GM12878 (cell line): ENCODE data around the gene HORMAD2. TPM values are rescaled to one million over a fixed set of nuclear protein-coding genes. Genes with fewer than 3 reads are reported as not detected.

Experiments used
- ATAC-seq: fragments of 200-7000 bp; cut with Tn5 transposase; 3 replicates; pipeline ENCODE4 v1.9.1; 2020; ENCODE audit warnings: mild to moderate bottlenecking, moderate library complexity
- BruUV-seq: library from RNA; stranded (reverse); fragments of 400-500 nt; replicated peaks from 2 replicates; lab custom pipeline; 2021; lab: Mats Ljungman, UMichigan
- CTCF ChIA-PET: fragments of 300-600 bp; sonication (Branson Sonifier 250); formaldehyde crosslinking; extraction: SDS; loops from one replicate; lab custom pipeline; 2021; ENCODE audit warnings: inconsistent platforms; lab: Yijun Ruan, JAX
- POLR2A ChIA-PET: fragments of 350-600 bp; formaldehyde crosslinking; extraction: SDS; loops from one replicate; lab custom pipeline; 2021; ENCODE audit warnings: inconsistent platforms; lab: Charles Lee
- RAD21 ChIA-PET: fragments of 300-600 bp; sonication (Branson Sonifier 250); formaldehyde crosslinking; loops from one replicate; lab custom pipeline; 2023; ENCODE audit warnings: antibody characterized with exemption; ENCODE audit not compliant: unreplicated experiment; lab: Charles Lee
- SMC1A ChIA-PET: fragments of 300-600 bp; sonication (Branson Sonifier 250); formaldehyde crosslinking; loops from one replicate; lab custom pipeline; 2023; ENCODE audit not compliant: unreplicated experiment, uncharacterized antibody; lab: Charles Lee
- DNase-seq: peaks from one replicate; pipeline ENCODE4 v3.0.0-alpha.2; 2011; ENCODE audit warnings: low read depth, low spot score
- FAIRE-seq: peaks from 3 replicates; lab custom pipeline; 2011; peaks lifted over from hg19 to GRCh38; lab: Jason Lieb, UNC
- H2AFZ ChIP-seq: 2 replicates; pipeline ENCODE4 v1.6.0; 2011; ENCODE audit warnings: low read depth, low read length, control low read depth; ENCODE audit not compliant: control insufficient read depth
- H3K27ac ChIP-seq: 2 replicates; pipeline ENCODE4 v1.5.1; 2011; ENCODE audit warnings: control low read depth; ENCODE audit not compliant: control insufficient read depth, insufficient read depth
- H3K27me3 ChIP-seq, 2 experiments: replicated peaks in 1 of 2; 2 replicates each; pipeline versions ENCODE4 v1.6.0 to v1.6.1; 2011; ENCODE audit warnings: low read length in 1 of 2; ENCODE audit not compliant: control insufficient read depth in 2 of 2, insufficient read depth in 2 of 2
- H3K36me3 ChIP-seq, 2 experiments: 2 replicates each; pipeline ENCODE4 v1.5.1; 2011; ENCODE audit warnings: low read length in 1 of 2; ENCODE audit not compliant: control insufficient read depth in 2 of 2, insufficient read depth in 2 of 2
- H3K4me1 ChIP-seq: 2 replicates; pipeline ENCODE4 v1.6.1; 2011; ENCODE audit warnings: mild to moderate bottlenecking, low read length, moderate library complexity, mixed read lengths; ENCODE audit not compliant: control insufficient read depth, insufficient read depth
- H3K4me2 ChIP-seq: 2 replicates; pipeline ENCODE4 v1.6.0; 2011; ENCODE audit warnings: control low read depth; ENCODE audit not compliant: control insufficient read depth, insufficient read depth
- H3K4me3 ChIP-seq: fragments of 200-600 bp; sonication (generic); 2 replicates; pipeline ENCODE4 v1.5.1; 2016
- H3K79me2 ChIP-seq: 2 replicates; pipeline ENCODE4 v1.6.0; 2011; ENCODE audit warnings: low read length; ENCODE audit not compliant: control insufficient read depth, insufficient read depth
- H3K9ac ChIP-seq: 2 replicates; pipeline ENCODE4 v1.8.0; 2011; ENCODE audit warnings: low read length, control low read depth, mixed read lengths; ENCODE audit not compliant: control insufficient read depth, insufficient read depth
- H3K9me3 ChIP-seq: replicated peaks from 3 replicates; pipeline ENCODE4 v1.5.1; 2011; ENCODE audit warnings: mild to moderate bottlenecking, low read length; ENCODE audit not compliant: control insufficient read depth, insufficient read depth
- H4K20me1 ChIP-seq: 2 replicates; pipeline ENCODE4 v1.6.0; 2011; ENCODE audit not compliant: control insufficient read depth, insufficient read depth
- BRCA1 ChIP-seq: IDR thresholded peaks from 2 replicates; pipeline ENCODE4 v1.6.1; 2011; ENCODE audit warnings: low read depth, low read length, improper control_type of control experiment
- CEBPB ChIP-seq, 2 experiments: fragments of 150-350 bp in 1 of 2; IDR thresholded peaks; 2 replicates each; pipeline ENCODE4 v1.6.1; 2012 to 2014; ENCODE audit warnings: low read depth in 2 of 2, low read length in 2 of 2, borderline replicate concordance in 1 of 2, inconsistent platforms in 1 of 2
- HSF1 ChIP-seq: fragments of 150-350 bp; IDR thresholded peaks from 2 replicates; pipeline ENCODE4 v1.6.1; 2014; ENCODE audit warnings: mild to moderate bottlenecking, low read depth, low read length
- JUNB ChIP-seq: IDR thresholded peaks from 2 replicates; pipeline ENCODE4 v1.6.1; 2016; ENCODE audit warnings: antibody characterized with exemption, mild to moderate bottlenecking
- LARP7 ChIP-seq: fragments of 450-650 bp; IDR thresholded peaks from 2 replicates; pipeline ENCODE4 v1.6.1; 2017; ENCODE audit warnings: mild to moderate bottlenecking
- RUNX3 ChIP-seq: IDR thresholded peaks from 2 replicates; pipeline ENCODE4 v1.6.1; 2012; ENCODE audit warnings: low read length, inconsistent platforms
- SIX5 ChIP-seq: IDR thresholded peaks from 2 replicates; pipeline ENCODE4 v1.6.1; 2011; ENCODE audit warnings: mild to moderate bottlenecking, low read depth, low read length, moderate library complexity; ENCODE audit not compliant: severe bottlenecking
- SMAD5 ChIP-seq: IDR thresholded peaks from 2 replicates; pipeline ENCODE4 v1.6.1; 2016; ENCODE audit warnings: antibody characterized with exemption, low read depth
- TCF3 ChIP-seq: IDR thresholded peaks from 2 replicates; pipeline ENCODE4 v1.6.1; 2012; ENCODE audit warnings: low read depth, mild to moderate bottlenecking, low read length, borderline replicate concordance; ENCODE audit not compliant: insufficient read depth
- ZNF622 ChIP-seq: fragments of 450-650 bp; IDR thresholded peaks from 2 replicates; pipeline ENCODE4 v1.6.1; 2017; ENCODE audit warnings: mild to moderate bottlenecking, inconsistent platforms
- WGBS: methylation state at CpG from one replicate; pipeline ENCODE4 v1.1.6; 2016; ENCODE audit warnings: low lambda C conversion rate; ENCODE audit not compliant: insufficient replicate concordance, insufficient coverage; ENCODE audit errors: missing lambda C conversion rate; 5-methylcytosine and 5-hydroxymethylcytosine counted together
- in situ Hi-C: fragments of 300-500 bp; cut with MboI; formaldehyde crosslinking; loops from 9 replicates; pipeline ENCODE4 v1.14.3; 2018; ENCODE audit warnings: mixed read lengths
- intact Hi-C: fragments of 100-400 bp; cut with micrococcal nuclease; formaldehyde crosslinking; loops from one replicate; pipeline ENCODE4 v1.14.2; 2022; ENCODE audit not compliant: unreplicated experiment
- polyA plus RNA-seq, 11 experiments: library from polyadenylated mRNA; depleted of rRNA in 4 of 11; unstranded in 6 of 11; stranded (reverse) in 5 of 11; fragments of >200 nt; fragmentation: Nextera tagmentation in 4 of 11; fragmentation: Illumina TruSeq in 1 of 11; extraction: Ambion mirVana in 4 of 11; extraction: Trizol in 1 of 11; gene quantifications; 1 replicate in 1 of 11; 2 replicates in 10 of 11; pipeline versions ENCODE4 v1.2.1 to v1.2.3, GENCODE V29; 2011 to 2016; ENCODE audit warnings: inconsistent platforms in 2 of 11, missing spikeins in 2 of 11, low read depth in 1 of 11
- total RNA-seq, 4 experiments: library from RNA; depleted of rRNA in 3 of 4; stranded (reverse); fragments of >200 nt in 3 of 4; fragmentation: Illumina TruSeq in 1 of 4; extraction: Trizol in 1 of 4; gene quantifications; 2 replicates each; pipeline versions ENCODE4 v1.2.1 to v1.2.3, GENCODE V29; 2013 to 2021
- TF ChIP-seq, protein P1 (sequence below): fragments of 450-650 bp; IDR thresholded peaks from 2 replicates; pipeline ENCODE4 v1.6.1; 2017; ENCODE audit warnings: mild to moderate bottlenecking
- TF ChIP-seq, protein P2 (sequence below): fragments of 450-650 bp; IDR thresholded peaks from 2 replicates; pipeline ENCODE4 v1.6.1; 2016; ENCODE audit warnings: mild to moderate bottlenecking
- TF ChIP-seq, protein P3 (sequence below): fragments of 450-650 bp; formaldehyde crosslinking; IDR thresholded peaks from 2 replicates; pipeline ENCODE4 v1.5.0; 2022; ENCODE audit warnings: mild to moderate bottlenecking, missing genetic modification characterization

The HORMAD2 gene
- total and polyA plus RNA-seq, 10 of the 15 experiments (the other 5 are each of a cell fraction or from before 2014, with no cell fraction given): 0.07 to 0.13 TPM; not detected in 8

- FAIRE-seq: no peak
- WGBS: 55% methylated on average over 9 of the region's 9 CpGs
- Histone ChIP-seq H4K20me1 (no peaks in the 10 kb centered on the region), H3K4me3 (no peak overlapping the region), H3K9me3 (no peaks in the 10 kb centered on the region), H3K4me2 (no peak overlapping the region), H3K4me1 (0 out of 2 replicates have a peak, but pooled peaks cover 4% of the 10 kb centered on the region), H3K9ac (no peak overlapping the region), H3K27ac (no peak overlapping the region), H3K27me3 (no peaks in the 10 kb centered on the region), H3K79me2 (no peaks in the 10 kb centered on the region), H2AFZ (no peak overlapping the region), H3K36me3 (no peaks in the 10 kb centered on the region)
- RAD21 ChIA-PET: no interaction called here
- intact Hi-C loops: no loop called here
- CTCF ChIA-PET: interaction anchor here (1.3 kb wide), 1 partner anchor 53 kb away, joined by 4 read pairs; no protein-coding TSS in a partner anchor
- POLR2A ChIA-PET: no interaction called here
- DNase-seq: no peak
- no TSS peak for BruUV-seq
- in situ Hi-C loops: no loop called here
- ATAC-seq: no peak
- SMC1A ChIA-PET: interaction anchor here (0.7 kb wide), 1 partner anchor 31 kb away, joined by 3 read pairs; no protein-coding TSS in a partner anchor
- TF ChIP-seq SMAD5 (no peak), LARP7 (no peak), ZNF622 (no peak), HSF1 (no peak), SIX5 (no peak), RUNX3 (no peak), JUNB (no peak), BRCA1 (no peak), TCF3 (no peak), CEBPB (IDR thresholded peaks at IDR 0.05; ENCODE audit: borderline replicate concordance in 1 of 2, low read depth in 2 of 2, low read length in 2 of 2) (no peak)
- TF ChIP-seq, protein P1, sequence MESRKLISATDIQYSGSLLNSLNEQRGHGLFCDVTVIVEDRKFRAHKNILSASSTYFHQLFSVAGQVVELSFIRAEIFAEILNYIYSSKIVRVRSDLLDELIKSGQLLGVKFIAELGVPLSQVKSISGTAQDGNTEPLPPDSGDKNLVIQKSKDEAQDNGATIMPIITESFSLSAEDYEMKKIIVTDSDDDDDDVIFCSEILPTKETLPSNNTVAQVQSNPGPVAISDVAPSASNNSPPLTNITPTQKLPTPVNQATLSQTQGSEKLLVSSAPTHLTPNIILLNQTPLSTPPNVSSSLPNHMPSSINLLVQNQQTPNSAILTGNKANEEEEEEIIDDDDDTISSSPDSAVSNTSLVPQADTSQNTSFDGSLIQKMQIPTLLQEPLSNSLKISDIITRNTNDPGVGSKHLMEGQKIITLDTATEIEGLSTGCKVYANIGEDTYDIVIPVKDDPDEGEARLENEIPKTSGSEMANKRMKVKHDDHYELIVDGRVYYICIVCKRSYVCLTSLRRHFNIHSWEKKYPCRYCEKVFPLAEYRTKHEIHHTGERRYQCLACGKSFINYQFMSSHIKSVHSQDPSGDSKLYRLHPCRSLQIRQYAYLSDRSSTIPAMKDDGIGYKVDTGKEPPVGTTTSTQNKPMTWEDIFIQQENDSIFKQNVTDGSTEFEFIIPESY: no peak
- TF ChIP-seq, protein P2, sequence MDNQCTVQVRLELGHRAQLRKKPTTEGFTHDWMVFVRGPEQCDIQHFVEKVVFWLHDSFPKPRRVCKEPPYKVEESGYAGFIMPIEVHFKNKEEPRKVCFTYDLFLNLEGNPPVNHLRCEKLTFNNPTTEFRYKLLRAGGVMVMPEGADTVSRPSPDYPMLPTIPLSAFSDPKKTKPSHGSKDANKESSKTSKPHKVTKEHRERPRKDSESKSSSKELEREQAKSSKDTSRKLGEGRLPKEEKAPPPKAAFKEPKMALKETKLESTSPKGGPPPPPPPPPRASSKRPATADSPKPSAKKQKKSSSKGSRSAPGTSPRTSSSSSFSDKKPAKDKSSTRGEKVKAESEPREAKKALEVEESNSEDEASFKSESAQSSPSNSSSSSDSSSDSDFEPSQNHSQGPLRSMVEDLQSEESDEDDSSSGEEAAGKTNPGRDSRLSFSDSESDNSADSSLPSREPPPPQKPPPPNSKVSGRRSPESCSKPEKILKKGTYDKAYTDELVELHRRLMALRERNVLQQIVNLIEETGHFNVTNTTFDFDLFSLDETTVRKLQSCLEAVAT: no peak
- TF ChIP-seq, protein P3, sequence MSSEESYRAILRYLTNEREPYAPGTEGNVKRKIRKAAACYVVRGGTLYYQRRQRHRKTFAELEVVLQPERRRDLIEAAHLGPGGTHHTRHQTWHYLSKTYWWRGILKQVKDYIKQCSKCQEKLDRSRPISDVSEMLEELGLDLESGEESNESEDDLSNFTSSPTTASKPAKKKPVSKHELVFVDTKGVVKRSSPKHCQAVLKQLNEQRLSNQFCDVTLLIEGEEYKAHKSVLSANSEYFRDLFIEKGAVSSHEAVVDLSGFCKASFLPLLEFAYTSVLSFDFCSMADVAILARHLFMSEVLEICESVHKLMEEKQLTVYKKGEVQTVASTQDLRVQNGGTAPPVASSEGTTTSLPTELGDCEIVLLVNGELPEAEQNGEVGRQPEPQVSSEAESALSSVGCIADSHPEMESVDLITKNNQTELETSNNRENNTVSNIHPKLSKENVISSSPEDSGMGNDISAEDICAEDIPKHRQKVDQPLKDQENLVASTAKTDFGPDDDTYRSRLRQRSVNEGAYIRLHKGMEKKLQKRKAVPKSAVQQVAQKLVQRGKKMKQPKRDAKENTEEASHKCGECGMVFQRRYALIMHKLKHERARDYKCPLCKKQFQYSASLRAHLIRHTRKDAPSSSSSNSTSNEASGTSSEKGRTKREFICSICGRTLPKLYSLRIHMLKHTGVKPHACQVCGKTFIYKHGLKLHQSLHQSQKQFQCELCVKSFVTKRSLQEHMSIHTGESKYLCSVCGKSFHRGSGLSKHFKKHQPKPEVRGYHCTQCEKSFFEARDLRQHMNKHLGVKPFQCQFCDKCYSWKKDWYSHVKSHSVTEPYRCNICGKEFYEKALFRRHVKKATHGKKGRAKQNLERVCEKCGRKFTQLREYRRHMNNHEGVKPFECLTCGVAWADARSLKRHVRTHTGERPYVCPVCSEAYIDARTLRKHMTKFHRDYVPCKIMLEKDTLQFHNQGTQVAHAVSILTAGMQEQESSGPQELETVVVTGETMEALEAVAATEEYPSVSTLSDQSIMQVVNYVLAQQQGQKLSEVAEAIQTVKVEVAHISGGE (CRISPR knock-in tag): no peak
These were observed 122.3 kb downstream of the HORMAD2 start for GRCh38 chr22:30202531-30203006.
